Prostate gland (tissue), 2 donors: Measurements from ENCODE around the gene ENC1. TPM values are rescaled to one million over a fixed set of nuclear protein-coding genes. Genes with fewer than 3 reads are reported as not detected.

Experiments
- DNase-seq: peaks from one replicate; pipeline ENCODE4 v3.0.0-alpha.2; 2019; ENCODE audit warnings: low spot score
- H3K27ac ChIP-seq, 2 donors: fragments of 200-600 bp; sonication (generic); 2 replicates each; pipeline ENCODE4 v1.5.1; 2017 to 2019
- H3K27me3 ChIP-seq: fragments of 200-600 bp; sonication (generic); replicated peaks from 2 replicates; pipeline ENCODE4 v1.5.1; 2019; ENCODE audit not compliant: insufficient read depth
- H3K36me3 ChIP-seq, 2 donors: fragments of 200-600 bp; sonication (generic); 1 replicate in 1 of 2; 2 replicates in 1 of 2; pipeline versions ENCODE4 v1.5.1 to v1.8.1; 2017 to 2019
- H3K4me1 ChIP-seq: fragments of 200-600 bp; sonication (generic); replicated peaks from 2 replicates; pipeline ENCODE4 v1.5.1; 2019
- H3K4me3 ChIP-seq, 2 donors: fragments of 200-600 bp; sonication (generic); 2 replicates each; pipeline ENCODE4 v1.5.1; 2017 to 2019
- H3K9me3 ChIP-seq: fragments of 200-600 bp; sonication (generic); 2 replicates; pipeline ENCODE4 v1.5.1; 2017
- POLR2A ChIP-seq: fragments of 450-650 bp; IDR thresholded peaks from one replicate; pipeline ENCODE4 v1.6.1; 2016; ENCODE audit warnings: antibody characterized with exemption, mild to moderate bottlenecking
- POLR2AphosphoS5 ChIP-seq: sonication (generic); formaldehyde crosslinking; IDR thresholded peaks from one replicate; pipeline ENCODE4 v1.6.1; 2017; ENCODE audit warnings: antibody characterized with exemption
- WGBS: methylation state at CpG from one replicate; pipeline ENCODE4 v1.1.5; 2018; 5-methylcytosine and 5-hydroxymethylcytosine counted together
- intact Hi-C: fragments of 100-400 bp; cut with DNase I; formaldehyde crosslinking; loops from one replicate; pipeline ENCODE4 v1.14.2; 2022
- total RNA-seq, 2 donors: library from RNA; depleted of rRNA; stranded (reverse); fragments of >200 nt; gene quantifications; one replicate each; pipeline ENCODE4 v1.1.0, GENCODE V29; 2016
- TF ChIP-seq, protein P1 (sequence below), 4 experiments: fragments of 200-600 bp in 2 of 4; fragments of 450-650 bp in 2 of 4; sonication (generic) in 2 of 4; IDR thresholded peaks; 1 replicate in 3 of 4; 2 replicates in 1 of 4; pipeline ENCODE4 v1.5.1; 2016 to 2019; ENCODE audit warnings: antibody characterized with exemption in 4 of 4, mild to moderate bottlenecking in 2 of 4, moderate library complexity in 2 of 4

ENC1 gene
- total RNA-seq, 2 donors from 2014 or later, result 78.1 to 103 TPM

DNA sequence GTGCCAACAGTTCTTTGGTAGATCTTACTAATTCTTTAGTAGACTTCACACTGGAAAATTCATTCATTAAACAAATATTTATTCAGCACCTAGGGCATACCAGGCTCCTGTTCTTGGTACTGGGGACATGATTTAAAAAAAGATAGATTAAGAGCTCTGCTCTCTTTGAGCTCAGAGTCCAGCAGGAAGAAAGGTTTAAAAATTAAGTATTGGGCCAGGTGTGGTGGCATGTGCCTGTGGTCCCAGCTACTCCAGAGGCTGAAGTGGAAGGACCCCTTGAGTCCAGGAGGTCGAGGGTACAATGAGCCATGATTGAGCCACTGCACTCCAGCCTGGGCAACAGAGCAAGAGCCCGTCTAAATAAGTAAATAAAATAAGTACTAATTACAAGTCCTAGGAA is 41.4 kb downstream of the ENC1 start:
- H3K4me3 ChIP-seq, result no peak overlapping the region
- no peak for TF ChIP-seq POLR2A
- no peak for TF ChIP-seq POLR2AphosphoS5
- no peaks in the 10 kb centered on the region for H3K4me1 ChIP-seq
- H3K27me3 ChIP-seq, result no peaks in the 10 kb centered on the region
- no peak for DNase-seq
- H3K36me3 ChIP-seq, result no peaks in the 10 kb centered on the region
- WGBS, result 82% methylated on average over 2 of the region's 2 CpGs
- H3K9me3 ChIP-seq, result no peaks in the 10 kb centered on the region
- H3K27ac ChIP-seq, result no peak overlapping the region
- intact Hi-C loops, result no loop called here

DNA sequence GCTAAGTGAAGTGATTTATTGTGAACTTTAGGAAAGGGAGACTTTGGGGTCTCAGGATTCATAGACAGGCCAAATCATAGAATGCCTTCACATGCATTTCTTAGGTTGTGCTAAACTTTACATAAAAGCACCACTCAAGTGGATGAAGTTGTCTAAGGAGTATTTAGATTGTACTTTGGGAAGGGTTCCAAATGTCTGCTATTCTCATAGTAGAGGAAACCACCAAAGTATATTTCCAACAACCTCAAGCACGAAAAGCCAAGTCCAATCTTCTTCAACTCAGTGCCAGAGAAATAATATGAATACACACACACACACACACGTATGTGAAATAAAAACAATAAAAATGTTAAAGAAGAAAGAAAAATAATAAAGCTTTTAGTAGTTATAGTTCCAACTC is 41.8 kb downstream of the ENC1 start:
- DNase-seq, result no peak
- intact Hi-C loops, result no loop called here

DNA sequence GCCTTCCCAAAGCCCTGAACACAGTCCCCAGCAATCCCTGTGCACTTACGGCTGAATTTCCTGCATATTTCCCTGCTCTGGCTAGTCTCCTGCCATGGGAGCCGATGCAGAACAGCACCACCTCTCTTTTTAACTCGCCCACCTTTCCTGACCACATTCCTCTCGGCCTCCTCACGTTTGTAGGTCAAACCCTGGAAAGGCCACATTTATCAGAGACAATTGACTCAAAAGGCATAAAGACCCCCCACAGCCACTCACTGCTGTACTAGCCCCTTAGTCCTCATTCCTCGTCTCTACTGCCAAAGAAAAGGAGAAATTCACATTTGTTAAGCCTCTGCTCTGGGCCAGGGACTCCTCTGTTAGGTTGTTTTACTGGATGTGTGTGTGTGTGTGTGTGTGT is 43.6 kb downstream of the ENC1 start:
- intact Hi-C loops, result no loop called here
- H3K27ac ChIP-seq, result no peak overlapping the region
- TF ChIP-seq, protein P1, sequence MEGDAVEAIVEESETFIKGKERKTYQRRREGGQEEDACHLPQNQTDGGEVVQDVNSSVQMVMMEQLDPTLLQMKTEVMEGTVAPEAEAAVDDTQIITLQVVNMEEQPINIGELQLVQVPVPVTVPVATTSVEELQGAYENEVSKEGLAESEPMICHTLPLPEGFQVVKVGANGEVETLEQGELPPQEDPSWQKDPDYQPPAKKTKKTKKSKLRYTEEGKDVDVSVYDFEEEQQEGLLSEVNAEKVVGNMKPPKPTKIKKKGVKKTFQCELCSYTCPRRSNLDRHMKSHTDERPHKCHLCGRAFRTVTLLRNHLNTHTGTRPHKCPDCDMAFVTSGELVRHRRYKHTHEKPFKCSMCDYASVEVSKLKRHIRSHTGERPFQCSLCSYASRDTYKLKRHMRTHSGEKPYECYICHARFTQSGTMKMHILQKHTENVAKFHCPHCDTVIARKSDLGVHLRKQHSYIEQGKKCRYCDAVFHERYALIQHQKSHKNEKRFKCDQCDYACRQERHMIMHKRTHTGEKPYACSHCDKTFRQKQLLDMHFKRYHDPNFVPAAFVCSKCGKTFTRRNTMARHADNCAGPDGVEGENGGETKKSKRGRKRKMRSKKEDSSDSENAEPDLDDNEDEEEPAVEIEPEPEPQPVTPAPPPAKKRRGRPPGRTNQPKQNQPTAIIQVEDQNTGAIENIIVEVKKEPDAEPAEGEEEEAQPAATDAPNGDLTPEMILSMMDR (IDR thresholded peaks at IDR 0.05), result no peak
- TF ChIP-seq POLR2A, result no peak
- TF ChIP-seq POLR2AphosphoS5, result no peak
- no peak for DNase-seq
- 87% methylated on average over 6 of the region's 6 CpGs for WGBS
- H3K9me3 ChIP-seq, result no peaks in the 10 kb centered on the region
- H3K36me3 ChIP-seq, result no peaks in the 10 kb centered on the region
- H3K4me3 ChIP-seq, result no peak overlapping the region
- no peaks in the 10 kb centered on the region for H3K4me1 ChIP-seq
- no peaks in the 10 kb centered on the region for H3K27me3 ChIP-seq

More for the DNA sequence above, 41.8 kb downstream of the ENC1 start:
- WGBS, result 51% methylated on average over 2 of the region's 2 CpGs
- H3K27ac ChIP-seq, result no peak overlapping the region
- no peak overlapping the region for H3K4me3 ChIP-seq
- H3K4me1 ChIP-seq, result no peaks in the 10 kb centered on the region
- no peaks in the 10 kb centered on the region for H3K27me3 ChIP-seq
- no peaks in the 10 kb centered on the region for H3K36me3 ChIP-seq
- no peaks in the 10 kb centered on the region for H3K9me3 ChIP-seq
- TF ChIP-seq, protein P1 (IDR thresholded peaks at IDR 0.05), result no peak
- TF ChIP-seq POLR2AphosphoS5 (no peak), POLR2A (no peak)

DNA sequence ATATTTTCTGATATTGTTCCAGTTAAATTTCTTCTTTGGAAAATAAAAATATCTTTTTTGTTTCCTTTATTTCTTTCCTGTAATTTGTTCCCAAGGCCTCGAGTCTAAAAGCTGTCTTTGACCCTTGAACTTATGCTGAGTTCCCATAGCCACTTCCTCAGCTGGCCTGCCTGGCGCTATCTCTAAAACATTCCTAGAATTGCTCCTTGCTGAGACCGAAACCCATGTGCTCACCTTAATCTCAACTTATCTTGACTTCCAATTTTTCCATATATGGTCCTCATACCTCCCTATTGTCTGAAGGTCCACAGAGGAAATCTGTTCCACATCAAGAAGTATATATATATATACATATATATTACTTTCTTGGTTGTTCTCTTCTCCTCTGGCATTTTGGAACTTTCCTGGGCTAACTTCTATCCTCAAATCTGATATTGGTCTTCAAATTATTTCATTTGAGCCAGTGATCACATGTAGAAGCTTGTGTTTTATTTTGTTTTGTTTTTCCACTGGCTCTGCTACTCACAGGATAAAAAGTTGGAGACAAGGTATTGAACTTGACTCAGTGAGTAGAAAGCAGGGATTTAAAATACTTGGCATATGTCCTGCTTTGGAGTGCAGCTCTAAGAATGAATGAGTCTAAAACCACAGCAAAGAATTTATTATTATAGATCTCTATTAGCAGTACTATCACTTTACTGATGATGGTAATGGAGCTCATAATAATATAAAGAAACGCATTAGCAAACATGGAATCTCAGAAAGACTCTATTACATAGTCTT is 45.2 kb downstream of the ENC1 start:
- no peaks in the 10 kb centered on the region for H3K9me3 ChIP-seq
- WGBS, result 84% methylated on average over 4 of the region's 4 CpGs
- DNase-seq, result no peak

DNA sequence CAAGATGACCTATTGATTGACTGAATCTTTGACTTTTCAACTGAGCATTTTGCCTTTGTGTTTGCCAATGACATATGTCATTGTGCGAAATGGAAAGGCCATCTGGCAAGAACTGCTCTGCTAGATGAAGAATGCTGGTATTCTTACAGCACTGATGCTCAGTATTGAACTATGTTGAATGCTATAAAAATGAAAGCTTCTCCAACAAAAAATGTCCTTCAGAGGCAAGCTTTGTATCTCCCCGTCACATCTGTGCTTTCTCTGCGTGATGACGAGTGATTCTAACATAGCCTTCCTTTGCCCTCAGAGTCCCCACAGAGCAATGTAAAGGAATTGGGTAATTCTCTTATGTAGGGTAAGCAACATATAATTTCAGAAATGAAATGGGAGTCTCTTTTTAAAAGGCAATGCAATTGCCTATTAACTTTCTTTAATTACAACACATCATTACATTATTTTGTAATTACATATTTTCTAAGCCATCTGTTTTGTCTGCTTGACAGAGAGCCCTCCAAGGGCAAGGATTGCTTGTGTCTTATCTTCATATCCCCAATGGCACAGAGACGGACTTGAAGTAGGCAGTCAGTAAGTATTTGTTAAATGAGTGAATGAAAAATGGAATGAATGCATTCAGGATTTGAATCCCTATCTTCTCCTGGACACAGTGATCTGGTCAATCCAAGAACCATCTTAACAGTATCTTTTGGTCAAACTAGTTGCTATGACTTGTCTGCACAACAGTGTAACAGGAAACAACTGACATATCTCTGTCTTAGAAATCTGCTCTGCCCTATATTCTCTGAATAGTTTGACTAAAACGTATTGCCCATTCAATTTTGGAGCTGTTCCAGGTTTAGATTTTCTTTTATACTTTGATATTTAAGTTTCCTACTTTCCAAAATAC is 46.1 kb downstream of the ENC1 start:
- WGBS, result 84% methylated on average over 6 of the region's 6 CpGs
- Histone ChIP-seq H3K4me1 (no peaks in the 10 kb centered on the region), H3K36me3 (no peaks in the 10 kb centered on the region), H3K27ac (no peak overlapping the region), H3K9me3 (no peaks in the 10 kb centered on the region), H3K4me3 (no peak overlapping the region), H3K27me3 (no peaks in the 10 kb centered on the region)
- DNase-seq, result no peak
- intact Hi-C loops, result no loop called here
- TF ChIP-seq POLR2A, result no peak
- TF ChIP-seq, protein P1 (IDR thresholded peaks at IDR 0.05), result no peak
- TF ChIP-seq POLR2AphosphoS5, result no peak

More for the DNA sequence above, 45.2 kb downstream of the ENC1 start:
- TF ChIP-seq POLR2A, result no peak
- TF ChIP-seq, protein P1 (IDR thresholded peaks at IDR 0.05), result no peak
- no peak for TF ChIP-seq POLR2AphosphoS5
- Histone ChIP-seq H3K27ac (no peak overlapping the region), H3K36me3 (no peaks in the 10 kb centered on the region), H3K27me3 (no peaks in the 10 kb centered on the region), H3K4me3 (no peak overlapping the region), H3K4me1 (no peaks in the 10 kb centered on the region)
- intact Hi-C loops, result no loop called here
